Breast epithelium (tissue), 3 donors: Measurements from ENCODE around the gene POLN.

Experiments
- POLR2A ChIP-seq: fragments of 450-650 bp; IDR thresholded peaks from one replicate; pipeline ENCODE4 v1.6.1; 2016; ENCODE audit warnings: antibody characterized with exemption, mild to moderate bottlenecking, moderate library complexity
- POLR2AphosphoS5 ChIP-seq, 3 donors: sonication (generic); formaldehyde crosslinking; IDR thresholded peaks; one replicate each; pipeline ENCODE4 v1.6.1; 2017; ENCODE audit warnings: antibody characterized with exemption in 3 of 3
- TF ChIP-seq, protein P1 (sequence below), 3 donors: fragments of 450-650 bp; IDR thresholded peaks; one replicate each; pipeline ENCODE4 v1.5.1; 2016 to 2017; ENCODE audit warnings: antibody characterized with exemption in 3 of 3, mild to moderate bottlenecking in 3 of 3, moderate library complexity in 3 of 3

DNA sequence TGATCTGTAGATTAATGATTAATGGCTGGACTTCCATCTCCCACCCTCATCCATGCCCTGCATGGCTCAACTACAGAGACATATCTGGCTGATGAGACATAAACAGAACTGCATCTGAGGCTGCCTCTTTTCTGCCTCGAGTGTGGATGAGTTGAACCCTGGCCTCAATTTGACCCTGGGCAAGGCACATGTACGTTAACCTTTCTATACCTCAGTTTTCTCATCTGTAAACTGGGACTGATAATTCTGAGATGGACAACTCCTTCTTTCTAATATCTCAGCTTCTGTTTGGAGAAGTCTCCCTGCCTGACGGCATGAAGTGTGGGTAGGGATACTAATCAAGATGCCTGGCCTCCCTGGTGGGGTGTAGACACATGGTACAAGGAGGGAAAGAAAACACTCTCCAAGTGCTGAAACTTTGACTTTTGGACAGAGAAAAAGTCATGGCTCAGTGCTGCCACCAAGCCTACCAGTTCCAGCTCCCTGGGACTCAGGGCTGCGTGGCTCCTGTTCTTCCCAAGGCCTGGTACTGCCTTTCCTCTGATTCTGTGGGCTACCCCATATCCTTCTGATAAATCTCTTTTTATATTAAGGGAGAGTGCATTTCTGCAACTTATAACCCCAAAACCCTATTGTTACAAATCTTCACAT lies 64.4 kb downstream of the POLN start:
- TF ChIP-seq POLR2A: no peak
- TF ChIP-seq, protein P1, sequence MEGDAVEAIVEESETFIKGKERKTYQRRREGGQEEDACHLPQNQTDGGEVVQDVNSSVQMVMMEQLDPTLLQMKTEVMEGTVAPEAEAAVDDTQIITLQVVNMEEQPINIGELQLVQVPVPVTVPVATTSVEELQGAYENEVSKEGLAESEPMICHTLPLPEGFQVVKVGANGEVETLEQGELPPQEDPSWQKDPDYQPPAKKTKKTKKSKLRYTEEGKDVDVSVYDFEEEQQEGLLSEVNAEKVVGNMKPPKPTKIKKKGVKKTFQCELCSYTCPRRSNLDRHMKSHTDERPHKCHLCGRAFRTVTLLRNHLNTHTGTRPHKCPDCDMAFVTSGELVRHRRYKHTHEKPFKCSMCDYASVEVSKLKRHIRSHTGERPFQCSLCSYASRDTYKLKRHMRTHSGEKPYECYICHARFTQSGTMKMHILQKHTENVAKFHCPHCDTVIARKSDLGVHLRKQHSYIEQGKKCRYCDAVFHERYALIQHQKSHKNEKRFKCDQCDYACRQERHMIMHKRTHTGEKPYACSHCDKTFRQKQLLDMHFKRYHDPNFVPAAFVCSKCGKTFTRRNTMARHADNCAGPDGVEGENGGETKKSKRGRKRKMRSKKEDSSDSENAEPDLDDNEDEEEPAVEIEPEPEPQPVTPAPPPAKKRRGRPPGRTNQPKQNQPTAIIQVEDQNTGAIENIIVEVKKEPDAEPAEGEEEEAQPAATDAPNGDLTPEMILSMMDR (IDR thresholded peaks at IDR 0.05): no peak
- TF ChIP-seq POLR2AphosphoS5 (IDR thresholded peaks at IDR 0.05): no peak
